Left ventricle myocardium inferior (tissue), 1 donor: ENCODE measurements around the gene RASSF6. TPM values are rescaled to one million over a fixed set of nuclear protein-coding genes. Genes with fewer than 3 reads are reported as not detected.
"Not testable (repeated sequence)": the region's sequence is repeated elsewhere in the genome, so short reads cannot be mapped to it uniquely, and the experiment has no call there.

ENCODE experiments used
- DNase-seq: peaks from one replicate; pipeline ENCODE4 v3.0.0-alpha.2; 2020
- H3K27ac ChIP-seq: fragments of 200-600 bp; replicated peaks from 2 replicates; pipeline ENCODE4 v1.8.0; 2021
- H3K27me3 ChIP-seq: fragments of 200-600 bp; 2 replicates; pipeline ENCODE4 v1.8.0; 2021; ENCODE audit warnings: low read depth
- H3K36me3 ChIP-seq: fragments of 200-600 bp; 2 replicates; pipeline ENCODE4 v1.8.0; 2021
- H3K4me1 ChIP-seq: fragments of 200-600 bp; 2 replicates; pipeline ENCODE4 v1.8.0; 2021
- H3K4me3 ChIP-seq: fragments of 200-600 bp; 2 replicates; pipeline ENCODE4 v1.8.0; 2021; ENCODE audit warnings: mild to moderate bottlenecking, moderate library complexity
- H3K9me3 ChIP-seq: fragments of 200-600 bp; replicated peaks from 2 replicates; pipeline ENCODE4 v1.8.0; 2021
- CTCF ChIP-seq: fragments of 200-600 bp; IDR thresholded peaks from 2 replicates; pipeline ENCODE4 v1.8.0; 2021; ENCODE audit warnings: antibody characterized with exemption, mild to moderate bottlenecking, borderline replicate concordance
- intact Hi-C: fragments of 100-400 bp; cut with micrococcal nuclease; formaldehyde crosslinking; loops from one replicate; pipeline ENCODE4 v1.11.0; 2022
- long read RNA-seq: library from polyadenylated mRNA; unstranded; transcript quantifications from one replicate; pipeline ENCODE4 v2.0.0, GENCODE V29; 2021
- total RNA-seq: library from RNA; stranded (reverse); fragmentation: NEBNext Ultra II Directional; extraction: Animal tissue kit (Norgen Biotek cat#: 25700); gene quantifications from one replicate; pipeline ENCODE4 v1.2.1, GENCODE V29; 2021
- donor health status: DM: no; HTN: yes; CAD: no; lungs with severe emphysema.

RASSF6 gene
- total RNA-seq = not detected
- long read RNA-seq = 0 reads

GRCh38 chr4:73620115-73620792 lies at the start of gene RASSF6:
RASSF6 (minus strand) TSS chr4:73620436; CDS start chr4:73611795, 8,641 bp downstream.
- intact Hi-C loops = no loop called here
- no peaks in the 10 kb centered on the region for H3K9me3 ChIP-seq
- no peak within 1 kb of the TSS for H3K27ac ChIP-seq
- H3K4me1 ChIP-seq = no peaks in the 10 kb centered on the region
- no peak for TF ChIP-seq CTCF
- DNase-seq = no peak
- peak within 1 kb of the TSS; percentile 19 for H3K4me3 ChIP-seq
- H3K27me3 ChIP-seq = peaks cover 50% of the 10 kb centered on the region
- no peaks in the 10 kb centered on the region for H3K36me3 ChIP-seq

- H3K4me3 ChIP-seq = no peak overlapping the region
- intact Hi-C loops = no loop called here
- H3K9me3 ChIP-seq = no peaks in the 10 kb centered on the region
- H3K27me3 ChIP-seq = peaks cover 4% of the 10 kb centered on the region
- DNase-seq = no peak
- H3K36me3 ChIP-seq = no peaks in the 10 kb centered on the region
- no peak overlapping the region for H3K27ac ChIP-seq
- no peaks in the 10 kb centered on the region for H3K4me1 ChIP-seq
- no peak for TF ChIP-seq CTCF
These were observed 49.4 kb upstream of the RASSF6 start for GRCh38 chr4:73669410-73670183.

GRCh38 chr4:73668782-73669201 lies 48.6 kb upstream of the RASSF6 start:
- intact Hi-C loops = no loop called here
- peaks cover 4% of the 10 kb centered on the region for H3K27me3 ChIP-seq
- no peak overlapping the region for H3K27ac ChIP-seq
- no peak overlapping the region for H3K4me3 ChIP-seq
- H3K36me3 ChIP-seq = no peaks in the 10 kb centered on the region
- H3K4me1 ChIP-seq = no peaks in the 10 kb centered on the region
- DNase-seq = no peak
- H3K9me3 ChIP-seq = no peaks in the 10 kb centered on the region
- no peak for TF ChIP-seq CTCF

- H3K27me3 ChIP-seq, H3K9me3 ChIP-seq, H3K4me1 ChIP-seq, H3K4me3 ChIP-seq, DNase-seq, H3K36me3 ChIP-seq, H3K27ac ChIP-seq, intact Hi-C loops: not testable (repeated sequence)
- TF ChIP-seq CTCF = peak; percentile 27
These were observed 45.7 kb upstream of the RASSF6 start for GRCh38 chr4:73665924-73666323.

- H3K36me3 ChIP-seq = no peaks in the 10 kb centered on the region
- no peak overlapping the region for H3K27ac ChIP-seq
- intact Hi-C loops = no loop called here
- no peaks in the 10 kb centered on the region for H3K9me3 ChIP-seq
- H3K4me1 ChIP-seq = no peaks in the 10 kb centered on the region
- TF ChIP-seq CTCF = no peak
- H3K27me3 ChIP-seq = peaks cover 4% of the 10 kb centered on the region
- H3K4me3 ChIP-seq = no peak overlapping the region
- DNase-seq = no peak
These were observed 44.2 kb upstream of the RASSF6 start for GRCh38 chr4:73664470-73664869.
